Activated CD8-positive, alpha-beta memory T cell treated with anti-CD3 and anti-CD28 coated beads, Interleukin-2, amount 50 U/mL, for 24 hours (primary cell): ENCODE measurements around the gene SHD.
A peak's percentile ranks its signal among the peaks of the same experiment; 100 is the strongest.
"Not testable (repeated sequence)": the region's sequence is repeated elsewhere in the genome, so short reads cannot be mapped to it uniquely, and the experiment has no call there.

Source experiments
- DNase-seq: peaks from one replicate; pipeline ENCODE4 v3.0.0-alpha.2; 2020; ENCODE audit errors: extremely low read depth

Gene SHD, protein sequence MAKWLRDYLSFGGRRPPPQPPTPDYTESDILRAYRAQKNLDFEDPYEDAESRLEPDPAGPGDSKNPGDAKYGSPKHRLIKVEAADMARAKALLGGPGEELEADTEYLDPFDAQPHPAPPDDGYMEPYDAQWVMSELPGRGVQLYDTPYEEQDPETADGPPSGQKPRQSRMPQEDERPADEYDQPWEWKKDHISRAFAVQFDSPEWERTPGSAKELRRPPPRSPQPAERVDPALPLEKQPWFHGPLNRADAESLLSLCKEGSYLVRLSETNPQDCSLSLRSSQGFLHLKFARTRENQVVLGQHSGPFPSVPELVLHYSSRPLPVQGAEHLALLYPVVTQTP

DNA sequence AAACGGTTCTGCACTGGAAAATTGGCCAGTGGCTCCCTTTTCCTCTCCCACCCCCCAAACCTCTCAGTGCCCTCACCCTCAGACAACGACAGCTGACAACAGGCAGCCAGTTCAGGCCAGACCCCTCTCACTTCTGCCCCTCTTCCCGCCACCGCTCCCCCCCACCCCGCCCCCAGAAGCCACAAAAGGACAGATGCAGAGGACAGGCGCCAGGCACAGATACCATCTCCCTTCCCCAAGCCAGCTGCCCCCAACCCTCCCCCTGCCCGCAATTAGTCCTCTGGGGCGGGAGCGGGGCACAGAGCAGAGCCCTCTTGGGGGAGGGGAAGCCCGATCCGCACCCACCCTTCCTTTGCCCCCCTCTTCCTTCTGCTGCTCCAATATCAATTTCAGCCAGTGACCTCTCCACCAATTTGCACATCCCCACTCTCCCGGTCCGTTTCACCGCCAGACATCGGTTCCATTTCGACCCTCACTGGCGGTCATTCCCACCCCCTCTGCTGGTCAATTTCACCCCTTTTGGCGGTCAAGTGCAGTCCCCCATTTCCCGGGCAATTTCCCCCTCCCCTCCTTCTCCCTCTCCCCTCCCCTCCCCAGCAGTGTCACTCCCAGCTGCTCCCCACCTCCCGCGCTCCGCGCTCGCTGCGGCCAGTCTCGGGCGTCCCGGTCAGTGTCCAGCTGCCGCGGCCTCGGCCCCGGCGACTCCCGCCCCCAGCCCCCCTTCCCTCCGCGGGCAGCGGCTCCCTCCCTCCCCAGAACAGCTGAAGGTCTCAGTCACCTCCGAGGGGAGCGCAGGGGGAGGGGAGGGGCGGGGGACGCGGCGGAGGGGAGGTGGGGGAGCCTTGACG is at the start of gene SHD:
TSS of gene SHD (plus strand) at position 848 of the 848 bp plus-strand sequence. CDS start 798 bp downstream, outside the sequence.
- no peak for DNase-seq

DNA sequence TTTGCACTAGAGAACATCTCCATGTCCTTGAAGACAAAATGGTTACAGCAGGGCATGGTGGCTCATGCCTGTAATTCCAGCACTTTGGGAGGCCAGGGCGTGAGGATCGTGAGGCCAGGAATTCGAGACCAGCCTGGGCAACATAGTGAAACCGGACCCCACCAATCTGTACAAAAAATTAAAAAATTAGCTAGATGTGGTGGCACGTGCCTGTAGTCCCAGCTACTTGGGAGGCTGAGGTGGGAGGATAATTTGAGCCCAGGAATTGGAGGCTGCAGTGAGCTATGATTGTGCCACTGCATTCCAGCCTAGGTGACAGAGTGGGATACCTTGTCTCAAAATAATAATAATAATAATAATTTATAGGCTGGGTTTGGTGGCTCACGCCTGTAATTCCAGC is 48.8 kb upstream of the SHD start:
- DNase-seq: not testable (repeated sequence)

DNA sequence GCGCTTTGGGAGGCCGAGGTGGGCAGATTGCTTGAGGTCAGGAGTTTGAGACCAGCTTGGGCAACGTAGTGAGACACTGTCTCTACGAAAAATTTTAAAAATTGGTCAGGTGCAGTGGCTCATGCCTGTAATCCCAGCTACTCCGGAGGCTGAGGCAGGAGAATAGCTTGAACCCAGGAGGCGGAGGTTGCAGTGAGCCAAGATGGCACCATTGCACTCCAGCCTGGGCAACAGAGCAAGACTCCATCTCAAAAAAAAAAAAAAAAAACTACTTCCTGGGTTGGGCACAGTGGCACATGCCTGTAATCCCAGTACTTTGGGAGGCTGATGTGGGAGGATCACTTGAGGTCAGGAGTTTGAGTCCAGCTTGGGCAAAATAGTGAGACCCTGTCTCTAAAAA is 47.5 kb upstream of the SHD start:
- DNase-seq: not testable (repeated sequence)

DNA sequence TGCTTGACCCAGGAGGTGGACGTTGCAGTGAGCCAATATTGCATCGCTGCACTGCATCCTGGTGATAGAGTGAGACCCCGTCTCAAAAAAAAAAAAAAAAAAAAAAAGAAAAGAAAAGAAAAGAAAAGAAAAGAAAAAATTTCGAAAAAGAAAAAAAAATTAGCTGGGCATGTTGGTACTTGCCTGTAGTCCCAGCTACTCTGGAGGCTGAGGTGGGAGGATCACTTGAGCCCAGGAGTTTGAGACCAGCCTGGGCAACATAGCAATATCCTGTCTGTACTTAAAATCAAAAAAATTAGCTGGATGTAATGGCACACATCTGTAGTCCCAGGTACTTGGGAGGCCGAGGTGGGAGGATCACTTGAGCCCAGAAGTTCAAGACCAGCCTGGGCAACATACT is 46.9 kb upstream of the SHD start:
- DNase-seq: not testable (repeated sequence)

DNA sequence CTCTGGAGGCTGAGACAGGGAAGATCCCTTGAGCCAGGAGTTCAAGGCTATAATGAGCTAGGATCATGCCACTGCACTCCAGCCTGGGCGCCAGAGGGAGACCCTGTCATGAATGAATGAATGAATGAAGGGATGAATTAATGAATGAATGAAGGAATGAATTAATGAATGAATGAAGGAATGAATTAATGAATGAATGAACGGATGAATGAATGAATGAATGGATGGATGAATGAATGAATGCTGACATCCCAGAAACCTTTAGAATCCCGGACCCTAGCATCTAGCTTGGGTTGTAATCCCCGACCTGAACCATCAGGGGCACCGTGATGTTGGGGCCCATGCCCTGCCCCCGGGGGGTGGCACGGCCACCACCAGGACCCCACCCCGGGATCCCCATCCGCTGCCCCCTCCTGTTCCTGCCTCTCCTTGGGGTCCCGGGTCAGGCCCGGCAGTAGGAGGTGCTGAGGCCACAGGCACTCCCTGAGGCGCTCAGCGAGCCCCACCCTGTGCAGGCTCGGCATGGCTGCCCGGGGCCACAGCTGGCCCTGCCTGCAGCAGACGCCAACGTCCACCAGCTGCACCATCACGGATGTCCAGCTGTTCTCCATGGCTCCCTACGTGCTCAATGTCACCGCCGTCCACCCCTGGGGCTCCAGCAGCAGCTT is 46.3 kb upstream of the SHD start:
- no peak for DNase-seq

DNA sequence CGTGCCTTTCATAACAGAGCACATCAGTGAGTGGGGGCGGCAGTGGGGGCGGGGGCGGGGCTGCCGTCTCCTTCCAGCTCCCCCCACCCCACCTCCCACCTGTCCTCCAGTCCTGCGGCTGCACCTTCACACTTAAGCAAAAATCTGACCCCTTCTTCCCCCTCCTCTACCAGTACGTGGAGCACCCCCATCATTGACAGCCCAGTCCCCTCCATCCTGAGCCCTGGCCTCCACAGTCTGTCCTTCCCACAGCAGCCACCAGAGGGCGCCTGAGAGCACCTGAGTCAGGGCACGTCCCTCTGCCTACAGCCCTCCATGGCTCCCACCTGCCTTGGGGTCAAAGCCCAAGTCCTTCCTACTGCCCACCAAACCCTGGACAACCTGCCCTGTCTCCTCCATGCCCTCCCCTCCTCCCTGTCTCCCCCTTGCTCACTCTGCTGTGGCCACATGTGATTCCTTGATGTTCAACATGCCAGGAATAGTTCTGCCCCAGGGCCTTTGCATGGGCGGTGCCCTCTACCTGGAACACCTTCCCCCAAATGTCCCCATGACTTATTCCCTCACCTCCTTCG is 45.7 kb upstream of the SHD start:
- peak; percentile 24 for DNase-seq

DNA sequence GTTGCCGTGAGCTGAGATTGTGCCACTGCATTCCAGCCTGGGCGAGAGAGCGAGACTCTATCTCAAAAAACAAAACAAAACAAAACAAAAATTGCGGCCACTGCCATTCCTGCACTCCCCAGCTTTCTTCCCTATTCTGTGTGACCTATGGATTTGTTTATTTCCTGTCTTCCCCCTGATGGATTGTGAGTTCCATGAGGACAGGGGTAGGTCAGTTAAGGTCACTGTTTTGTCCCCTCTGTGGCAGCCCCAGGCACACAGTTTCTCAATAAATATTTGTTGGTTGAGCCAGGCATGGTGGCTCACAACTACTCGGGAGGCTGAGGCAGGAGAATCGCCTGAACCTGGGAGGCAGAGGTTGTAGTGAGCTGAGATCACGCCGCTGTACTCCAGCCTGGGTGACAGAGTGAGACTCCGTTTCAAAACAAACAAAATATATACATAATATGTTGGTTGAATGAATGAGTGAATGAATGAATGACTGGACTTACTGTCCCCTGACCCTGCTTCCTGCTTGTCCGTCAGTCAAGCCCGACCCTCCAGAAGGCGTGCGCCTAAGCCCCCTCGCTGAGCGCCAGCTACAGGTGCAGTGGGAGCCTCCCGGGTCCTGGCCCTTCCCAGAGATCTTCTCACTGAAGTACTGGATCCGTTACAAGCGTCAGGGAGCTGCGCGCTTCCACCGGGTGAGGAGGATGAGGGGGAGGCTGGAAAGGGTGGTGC is 44.8 kb upstream of the SHD start:
- no peak for DNase-seq

DNA sequence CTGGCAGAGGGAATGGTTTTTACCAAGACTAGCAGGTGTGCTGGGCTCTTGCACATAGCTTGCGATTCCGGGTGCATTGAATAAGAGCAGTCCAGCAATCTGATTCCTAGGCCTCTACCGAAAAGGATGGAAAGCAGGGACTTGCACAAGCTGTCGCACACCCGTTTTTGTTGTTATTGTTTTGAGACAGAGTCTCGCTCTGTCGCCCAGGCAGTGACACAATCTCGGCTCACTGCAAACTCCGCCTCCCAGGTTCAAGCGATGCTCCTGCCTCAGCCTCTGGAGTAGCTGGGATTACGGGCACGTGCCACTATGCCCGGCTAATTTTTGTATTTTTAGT is 44.2 kb upstream of the SHD start:
- DNase-seq: no peak

DNA sequence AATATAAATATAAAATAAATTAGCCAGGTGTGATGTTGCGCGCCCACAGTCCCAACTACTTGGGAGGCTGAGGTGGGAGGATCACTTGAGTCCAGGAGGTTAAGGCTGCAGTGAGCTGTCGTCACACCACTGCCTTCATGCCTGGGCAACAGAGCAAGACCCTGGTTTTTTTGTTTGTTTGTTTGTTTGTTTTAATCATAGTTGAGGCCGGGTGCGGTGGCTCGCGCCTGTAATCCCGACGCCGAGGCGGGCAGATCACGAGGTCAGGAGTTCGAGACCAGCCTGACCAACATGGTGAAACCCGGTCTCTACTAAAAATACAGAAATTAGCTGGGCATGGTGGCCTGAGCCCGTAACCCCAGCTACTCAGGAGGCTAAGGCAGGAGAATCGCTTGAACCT is 41.6 kb upstream of the SHD start:
- DNase-seq: not testable (repeated sequence)

DNA sequence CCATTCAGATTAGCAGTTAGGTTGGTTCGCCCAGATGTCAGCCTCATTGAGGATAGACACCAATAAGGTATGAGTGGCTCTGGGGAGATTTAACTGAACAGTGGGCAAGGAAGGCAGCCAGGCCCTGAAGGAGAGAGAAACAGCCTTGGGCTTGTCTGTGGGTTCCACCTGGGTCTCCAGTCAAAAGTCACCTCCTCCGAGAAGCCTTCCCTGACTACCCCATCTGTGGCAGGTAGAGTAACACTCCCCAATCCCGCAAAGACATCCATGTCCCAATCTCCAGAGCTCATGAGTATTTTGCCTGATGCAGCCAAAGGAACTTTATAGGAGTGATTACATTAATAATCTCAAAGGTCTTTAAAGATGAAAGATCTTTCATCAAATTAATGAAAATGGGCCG is 40.2 kb upstream of the SHD start:
- DNase-seq: no peak

DNA sequence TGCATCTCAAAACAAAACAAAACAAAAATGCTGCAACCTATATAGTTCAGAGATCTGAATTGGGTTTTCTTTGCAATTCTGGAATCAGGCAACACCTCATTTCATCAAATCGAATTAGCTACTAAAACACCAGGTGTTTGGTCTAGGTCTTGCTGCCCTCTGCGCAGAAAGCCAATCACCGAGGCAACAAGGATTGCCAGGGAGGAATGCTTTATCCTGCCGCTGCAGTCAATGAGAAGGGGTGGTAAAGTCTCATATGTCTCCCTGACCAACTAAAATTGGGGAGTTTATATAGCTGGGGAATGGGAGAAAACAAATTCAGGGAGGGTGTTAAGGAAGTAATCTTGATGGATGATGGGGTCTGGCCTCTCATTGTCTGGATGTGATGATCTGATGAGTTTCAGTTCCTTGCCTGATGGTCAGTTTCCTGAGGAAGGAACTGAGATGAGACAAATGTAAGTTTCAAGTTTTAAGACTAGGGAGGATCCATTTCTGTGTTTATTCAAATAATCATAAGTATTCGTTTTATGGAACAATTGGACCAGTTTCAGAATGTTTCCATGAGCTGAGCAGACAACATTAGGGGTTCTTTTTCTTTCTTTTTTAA is 37.1 kb upstream of the SHD start:
- DNase-seq: no peak

DNA sequence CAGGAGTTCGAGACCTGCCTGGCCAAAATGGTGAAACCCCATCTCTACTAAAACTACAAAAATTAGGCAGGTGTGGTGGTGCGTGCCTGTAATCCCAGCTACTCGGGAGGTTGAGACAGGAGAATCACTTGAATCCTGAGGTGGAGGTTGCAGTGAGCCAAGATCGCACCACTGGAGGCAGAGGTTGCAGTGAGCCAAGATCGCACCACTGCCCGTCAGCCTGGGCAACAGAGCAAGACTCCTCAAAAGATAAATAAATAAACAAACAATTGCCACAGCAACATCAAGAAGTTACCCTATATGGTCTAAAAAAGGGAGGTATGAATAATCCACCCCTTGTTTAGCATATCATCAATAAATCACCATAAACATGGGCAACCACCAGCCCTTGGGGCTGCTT is 33.1 kb upstream of the SHD start:
- not testable (repeated sequence) for DNase-seq

DNA sequence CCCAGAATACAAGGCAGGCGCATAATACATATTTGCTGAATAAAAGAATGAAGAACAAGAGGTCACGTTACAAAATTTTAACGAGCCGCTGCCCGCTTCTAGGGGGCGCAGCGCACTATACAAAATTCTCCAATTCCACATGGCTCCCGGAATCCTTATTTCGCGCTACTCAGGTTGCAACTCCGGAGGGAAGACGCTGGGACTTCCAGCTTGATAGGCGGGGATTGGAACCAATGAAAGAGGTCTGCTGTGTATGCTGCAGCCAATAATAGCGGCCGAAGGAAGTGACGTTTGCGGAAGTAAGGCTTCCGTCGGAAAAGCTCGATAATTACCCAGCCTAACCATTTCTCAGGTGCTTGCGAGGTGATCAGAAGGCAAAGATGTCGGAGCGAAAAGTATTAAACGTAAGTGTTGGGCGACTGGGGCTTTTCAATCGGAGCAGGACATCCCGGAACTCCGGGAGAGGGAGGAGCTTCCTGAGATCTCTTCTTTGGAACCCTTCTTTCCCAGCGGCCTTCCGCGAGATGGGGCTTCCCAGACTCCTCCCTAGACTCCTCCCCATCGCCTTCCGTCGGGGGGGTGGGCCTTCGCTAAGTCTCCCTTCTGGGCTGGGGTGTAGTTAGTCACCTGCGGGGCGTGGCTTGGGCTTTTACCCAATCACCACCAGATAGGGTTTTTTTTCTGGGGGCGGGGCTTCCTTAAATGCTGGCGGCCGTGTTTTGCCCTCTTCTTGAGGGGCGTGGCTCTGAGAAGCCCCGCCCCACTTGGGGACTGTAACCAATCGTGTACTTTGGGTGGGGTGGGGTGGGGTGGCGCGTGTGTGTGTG is 32.1 kb upstream of the SHD start, which contains the start of gene YJU2:
TSS of gene YJU2 (plus strand) at position 314 of the 827 bp plus-strand sequence. CDS start at position 381, 67 bp downstream.
- DNase-seq: peak; percentile 98

DNA sequence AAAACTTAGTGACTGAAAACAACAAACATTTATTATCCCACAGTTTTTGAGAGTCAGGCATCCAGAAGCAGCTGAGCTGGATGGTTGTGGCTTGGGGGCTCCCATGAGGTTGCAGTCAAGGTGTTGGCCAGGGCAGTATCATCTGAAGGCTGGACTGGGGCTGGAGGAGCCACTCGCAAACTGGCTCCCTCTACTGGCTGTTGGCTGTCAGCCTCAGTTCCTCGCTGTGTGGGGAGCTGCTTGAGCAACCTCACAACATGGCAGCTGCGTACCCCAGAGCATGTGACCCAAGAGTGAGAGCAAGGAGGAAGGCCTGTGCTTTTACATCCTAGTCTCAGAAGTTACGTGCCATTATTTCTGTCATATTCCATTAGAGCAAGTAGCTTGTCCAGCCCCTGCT is 22.5 kb upstream of the SHD start:
- no peak for DNase-seq

DNA sequence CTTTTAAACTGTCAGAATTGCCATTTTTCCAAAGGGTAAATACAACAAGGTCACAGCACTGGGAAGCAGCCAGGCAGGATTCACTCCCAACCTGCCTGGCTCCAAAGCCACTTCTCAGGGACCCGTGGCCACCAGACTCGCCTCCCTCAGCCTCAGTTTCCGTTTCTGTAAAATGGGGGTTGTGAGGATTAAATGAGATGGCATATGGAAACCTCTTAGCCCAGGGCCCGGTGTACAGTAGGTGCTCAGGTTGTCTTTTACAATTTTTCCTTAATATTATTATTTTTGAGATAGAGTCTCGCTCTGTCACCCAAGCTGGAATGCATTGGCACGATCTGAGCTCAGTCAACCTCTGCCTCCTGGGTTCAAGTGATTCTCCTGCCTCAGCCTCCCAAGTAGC is 22.0 kb upstream of the SHD start:
- DNase-seq: no peak

DNA sequence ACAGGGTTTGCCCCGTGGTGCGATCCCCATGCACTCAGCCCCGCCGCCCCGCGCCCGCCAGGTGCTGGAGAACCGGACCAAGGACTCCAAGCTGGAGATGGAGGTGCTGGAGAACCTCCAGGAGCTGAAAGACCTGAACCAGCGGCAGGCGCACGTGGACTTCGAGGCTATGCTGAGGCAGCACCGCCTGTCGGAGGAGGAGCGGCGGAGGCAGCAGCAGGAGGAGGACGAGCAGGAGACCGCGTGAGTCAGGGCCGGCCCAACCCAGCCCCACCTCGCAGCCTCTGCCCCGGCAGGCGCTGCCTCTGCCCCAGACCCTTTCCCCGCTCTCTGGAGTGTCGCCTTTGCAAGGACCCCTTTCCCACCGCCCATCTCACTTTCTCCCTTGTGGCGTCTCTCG is 20.9 kb upstream of the SHD start:
- no peak for DNase-seq

DNA sequence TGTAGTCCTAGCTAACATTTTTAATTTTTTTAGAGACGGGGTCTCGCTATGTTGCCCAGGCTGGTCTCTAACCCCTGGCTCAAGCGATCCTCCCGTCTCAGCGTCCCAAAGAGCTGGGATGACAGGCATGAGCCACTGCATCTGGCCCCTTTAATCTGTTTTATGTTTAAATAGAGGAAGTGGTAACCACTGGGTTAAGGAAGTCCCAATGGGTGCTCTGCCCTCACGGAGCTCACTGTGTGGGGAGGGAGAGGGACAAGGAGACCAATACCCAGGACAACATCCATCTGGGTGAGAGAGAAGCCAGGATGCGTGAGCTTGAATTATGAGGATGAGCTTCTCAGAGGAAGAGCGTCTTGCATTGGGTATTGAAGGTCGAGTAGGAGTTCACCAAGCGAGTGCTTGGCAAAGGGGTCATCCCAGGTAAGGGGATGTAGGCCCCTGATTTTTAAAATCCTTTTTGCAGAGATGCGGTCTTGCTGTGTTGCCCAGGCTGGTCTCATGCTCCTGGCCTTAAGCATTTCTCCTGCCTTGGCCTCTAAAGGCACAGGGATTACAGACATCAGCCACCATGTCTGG is 18.4 kb upstream of the SHD start:
- DNase-seq: no peak

DNA sequence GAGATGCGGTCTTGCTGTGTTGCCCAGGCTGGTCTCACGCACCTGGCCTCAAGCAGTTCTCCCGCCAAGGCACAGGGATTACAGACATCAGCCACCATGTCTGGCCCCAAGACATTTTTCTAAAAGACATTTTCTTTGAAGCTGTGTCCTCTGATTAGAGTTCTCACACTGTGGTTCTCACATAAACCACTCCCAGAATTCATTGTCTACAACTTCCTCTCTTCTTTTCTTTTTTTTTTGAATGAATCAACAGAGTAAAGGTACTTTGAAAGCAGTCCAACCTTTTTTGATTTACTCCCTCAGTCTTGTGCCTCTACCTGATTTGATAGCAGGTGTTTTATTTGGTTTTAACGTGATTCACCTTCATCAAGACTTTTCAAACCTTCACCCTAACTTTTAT is 14.3 kb upstream of the SHD start:
- no peak for DNase-seq

DNA sequence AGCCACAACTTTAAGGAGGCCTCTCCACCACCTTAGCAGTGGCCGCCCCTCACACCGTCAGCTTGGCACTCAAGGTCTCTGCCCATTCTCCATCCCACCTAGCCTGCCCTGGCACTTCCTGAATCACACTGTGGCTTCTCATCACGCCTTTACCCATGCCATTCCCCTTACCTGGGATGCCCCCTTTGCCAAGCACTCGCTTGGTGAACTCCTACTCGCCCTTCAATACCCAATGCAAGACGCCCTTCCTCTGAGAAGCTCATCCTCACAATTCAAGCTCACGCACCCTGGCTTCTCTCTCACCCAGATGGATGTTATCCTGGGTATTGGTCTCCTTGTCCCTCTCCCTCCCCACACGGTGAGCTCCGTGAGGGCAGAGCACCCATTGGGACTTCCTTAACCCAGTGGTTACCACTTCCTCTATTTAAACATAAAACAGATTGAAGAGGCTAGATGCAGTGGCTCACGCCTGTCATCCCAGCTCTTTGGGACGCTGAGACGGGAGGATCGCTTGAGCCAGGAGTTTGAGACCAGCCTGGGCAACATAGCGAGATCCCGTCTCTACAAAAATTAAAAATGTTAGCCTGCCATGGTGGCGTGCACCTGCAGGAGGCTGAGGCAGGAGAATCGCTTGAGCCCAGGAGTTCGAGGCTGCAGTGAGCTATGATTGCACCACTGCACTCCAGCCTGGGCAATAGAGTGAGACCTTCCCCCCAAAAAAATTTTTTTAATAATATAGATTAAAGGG is 12.6 kb upstream of the SHD start:
- no peak for DNase-seq
